Vagina (tissue), 2 donors: ENCODE data around the gene HCAR3.

Source experiments
- CTCF ChIP-seq, 3 experiments: fragments of 450-650 bp in 2 of 3; fragments of 200-600 bp in 1 of 3; sonication (generic) in 1 of 3; IDR thresholded peaks; one replicate each; pipeline ENCODE4 v1.5.1; 2017 to 2019; ENCODE audit warnings: antibody characterized with exemption in 3 of 3, mild to moderate bottlenecking in 2 of 3, moderate library complexity in 2 of 3
- POLR2AphosphoS5 ChIP-seq, 2 donors: sonication (generic); formaldehyde crosslinking; IDR thresholded peaks; one replicate each; pipeline ENCODE4 v1.9.0; 2017; ENCODE audit warnings: antibody characterized with exemption in 2 of 2, mild to moderate bottlenecking in 2 of 2, low read depth in 1 of 2; ENCODE audit not compliant: insufficient read depth in 1 of 2

DNA sequence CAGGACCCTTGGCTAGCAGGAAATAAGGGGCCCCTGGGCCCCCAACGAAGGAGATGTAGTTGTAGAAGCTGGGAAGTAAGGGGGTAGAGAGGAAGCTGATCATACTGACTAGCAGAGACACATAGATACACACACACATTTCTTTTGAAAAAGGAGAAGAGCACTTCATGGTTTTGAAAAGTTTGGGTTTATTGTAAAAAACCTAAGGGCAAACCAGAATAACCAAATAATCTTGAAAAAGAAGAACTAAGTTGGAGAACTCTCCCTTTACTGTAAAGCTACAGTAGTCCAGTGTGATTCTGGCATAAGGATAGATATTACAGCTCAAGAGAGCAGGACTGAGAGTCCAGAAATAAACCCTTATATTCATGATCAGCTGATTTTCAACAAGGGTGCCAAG is 5.8 kb upstream of the HCAR3 start:
- TF ChIP-seq CTCF (IDR thresholded peaks at IDR 0.05) (no peak), POLR2AphosphoS5 (IDR thresholded peaks at IDR 0.05; ENCODE audit: insufficient read depth in 1 of 2, low read depth in 1 of 2) (no peak)
